MM.1S (cell line): Measurements from ENCODE around the gene ITPRID1.

Source experiments
- CTCF ChIP-seq: fragments of 300-600 bp; sonication (generic); IDR thresholded peaks from 2 replicates; pipeline ENCODE4 v1.5.1; 2016; ENCODE audit warnings: antibody characterized with exemption, low read length, mixed read lengths
- EZH2 ChIP-seq: fragments of 300-600 bp; sonication (generic); optimal IDR thresholded peaks from 2 replicates; pipeline ENCODE3; 2017; ENCODE audit warnings: low read depth, mild to moderate bottlenecking, antibody characterized with exemption, low read length, mixed read lengths

GRCh38 chr7:31562002-31562401, 48.1 kb downstream of the ITPRID1 start:
- TF ChIP-seq CTCF: no peak
- TF ChIP-seq EZH2: no peak
